ENCODE data around the gene SCN8A. TPM values are rescaled to one million over a fixed set of nuclear protein-coding genes. Genes with fewer than 3 reads are reported as not detected.

SCN8A gene
- total and polyA plus RNA-seq, 12 donors = 0.01 to 1.6 (median 0.35) TPM; not detected in 1

DNA sequence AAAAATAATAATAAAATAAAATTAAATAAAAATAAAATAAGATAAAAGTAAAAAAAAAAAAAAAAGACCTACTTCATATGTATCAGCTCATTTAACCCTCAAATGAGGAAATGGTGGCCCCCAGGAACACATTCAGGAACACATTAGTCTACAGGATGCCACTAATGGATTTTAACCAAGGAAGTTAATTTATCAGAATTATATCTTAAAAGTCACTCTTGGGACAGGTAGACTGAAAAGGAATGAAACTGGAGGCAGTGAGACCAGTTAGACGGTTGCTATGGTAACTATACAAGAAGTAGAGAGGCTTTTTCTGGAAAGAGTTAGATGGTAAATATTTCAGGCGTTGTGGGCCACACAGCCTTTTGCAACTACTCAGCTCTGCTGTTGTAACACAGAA lies 54.9 kb downstream of the SCN8A start:
- WGBS, 2 donors = 94 to 97% methylated on average over 2 of the region's 2 CpGs
- no peaks in the 10 kb centered on the region for H3K36me3 ChIP-seq
- no peak for ATAC-seq

DNA sequence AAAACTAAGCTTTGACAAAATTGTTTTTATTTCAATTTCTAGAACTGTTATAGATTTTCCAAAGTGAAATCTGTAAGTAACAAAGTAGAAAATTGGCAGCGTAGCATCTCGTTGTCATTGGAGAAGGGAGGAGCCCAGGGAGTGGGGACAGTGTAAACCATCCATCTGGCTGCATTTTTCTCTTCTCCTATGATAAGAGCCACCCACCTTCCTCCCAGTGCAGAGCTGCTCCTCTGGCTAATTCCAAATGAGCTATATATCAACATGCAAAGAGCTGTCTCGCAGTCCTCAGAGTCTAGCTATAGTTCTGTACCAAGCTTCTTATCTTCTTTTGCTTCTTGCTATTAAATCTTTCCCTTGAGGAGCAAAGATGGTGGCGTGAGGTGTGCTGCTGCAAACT lies 56.6 kb downstream of the SCN8A start:
- ATAC-seq = no peak
- intact Hi-C loops (cut with DNase I) = no loop called here
- no peaks in the 10 kb centered on the region for H3K36me3 ChIP-seq
- TF ChIP-seq, protein P1, sequence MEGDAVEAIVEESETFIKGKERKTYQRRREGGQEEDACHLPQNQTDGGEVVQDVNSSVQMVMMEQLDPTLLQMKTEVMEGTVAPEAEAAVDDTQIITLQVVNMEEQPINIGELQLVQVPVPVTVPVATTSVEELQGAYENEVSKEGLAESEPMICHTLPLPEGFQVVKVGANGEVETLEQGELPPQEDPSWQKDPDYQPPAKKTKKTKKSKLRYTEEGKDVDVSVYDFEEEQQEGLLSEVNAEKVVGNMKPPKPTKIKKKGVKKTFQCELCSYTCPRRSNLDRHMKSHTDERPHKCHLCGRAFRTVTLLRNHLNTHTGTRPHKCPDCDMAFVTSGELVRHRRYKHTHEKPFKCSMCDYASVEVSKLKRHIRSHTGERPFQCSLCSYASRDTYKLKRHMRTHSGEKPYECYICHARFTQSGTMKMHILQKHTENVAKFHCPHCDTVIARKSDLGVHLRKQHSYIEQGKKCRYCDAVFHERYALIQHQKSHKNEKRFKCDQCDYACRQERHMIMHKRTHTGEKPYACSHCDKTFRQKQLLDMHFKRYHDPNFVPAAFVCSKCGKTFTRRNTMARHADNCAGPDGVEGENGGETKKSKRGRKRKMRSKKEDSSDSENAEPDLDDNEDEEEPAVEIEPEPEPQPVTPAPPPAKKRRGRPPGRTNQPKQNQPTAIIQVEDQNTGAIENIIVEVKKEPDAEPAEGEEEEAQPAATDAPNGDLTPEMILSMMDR (IDR thresholded peaks at IDR 0.05) = no peak
- H3K4me1 ChIP-seq = no peaks in the 10 kb centered on the region
- H3K4me3 ChIP-seq = no peak overlapping the region
- DNase-seq = no peak
- no peaks in the 10 kb centered on the region for H3K27me3 ChIP-seq
- 68 to 71% methylated on average over 4 of the region's 4 CpGs for WGBS, 2 donors
- peaks cover 0 to 23% (median 0%) of the 10 kb centered on the region in 11 donors for H3K9me3 ChIP-seq
- no peak overlapping the region for H3K27ac ChIP-seq

More for the DNA sequence above, 54.9 kb downstream of the SCN8A start:
- Histone ChIP-seq H3K27me3 (peaks cover 0 to 5% (median 0%) of the 10 kb centered on the region in 7 donors), H3K4me1 (no peaks in the 10 kb centered on the region), H3K27ac (no peak overlapping the region), H3K9me3 (peaks cover 0 to 23% (median 0%) of the 10 kb centered on the region in 11 donors), H3K4me3 (no peak overlapping the region)
- TF ChIP-seq, protein P1 (IDR thresholded peaks at IDR 0.05) = no peak
- no peak for DNase-seq
- intact Hi-C loops (cut with DNase I) = no loop called here

DNA sequence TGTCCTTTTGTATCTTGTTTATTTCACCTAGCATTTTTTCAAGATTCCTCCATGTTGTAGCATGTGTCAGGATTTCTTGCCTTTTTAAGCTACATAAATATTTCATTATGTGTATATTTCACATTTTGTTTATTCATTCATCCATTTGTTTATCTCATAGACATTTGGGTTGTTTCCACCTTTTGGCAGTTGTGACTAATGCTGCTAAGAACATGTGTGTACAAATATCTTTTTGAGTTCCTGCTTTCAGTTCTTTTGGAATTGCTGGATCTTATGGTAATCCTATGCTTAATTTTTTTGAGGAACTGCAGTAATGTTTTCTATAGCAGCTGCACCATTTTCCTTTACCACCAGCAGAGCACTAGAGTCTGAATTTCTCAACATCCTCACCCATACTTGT lies 62.4 kb downstream of the SCN8A start:
- no peak overlapping the region for H3K27ac ChIP-seq

DNA sequence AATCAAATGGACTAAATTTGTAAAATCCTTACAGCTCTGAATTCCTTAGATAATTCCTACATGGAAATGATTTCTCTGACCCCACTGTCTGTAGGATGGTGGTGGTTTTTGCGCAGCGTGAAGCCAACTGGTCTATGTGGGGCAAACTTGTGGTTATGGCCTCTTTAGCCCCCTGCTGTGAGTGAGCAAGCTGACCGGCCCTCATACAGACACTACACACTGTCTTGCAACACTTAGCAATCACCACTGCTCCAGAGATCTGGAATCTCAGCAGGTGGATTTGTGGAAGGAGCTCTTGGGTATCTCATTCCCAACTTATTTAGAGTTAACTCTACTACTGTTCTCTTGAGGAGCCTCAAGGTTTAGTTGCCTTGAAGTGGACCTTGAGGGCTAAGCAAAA lies 70.2 kb downstream of the SCN8A start:
- Histone ChIP-seq H3K27me3 (peaks cover 0 to 2% (median 0%) of the 10 kb centered on the region in 7 donors), H3K4me3 (no peak overlapping the region), H3K27ac (no peak overlapping the region), H3K36me3 (no peaks in the 10 kb centered on the region), H3K9me3 (peaks cover 0 to 10% (median 0%) of the 10 kb centered on the region in 11 donors), H3K4me1 (no peaks in the 10 kb centered on the region)
- WGBS, 2 donors = 89 to 95% methylated on average over 3 of the region's 3 CpGs
- DNase-seq (no peak), ATAC-seq (no peak)
- TF ChIP-seq, protein P1 (IDR thresholded peaks at IDR 0.05) = no peak
- intact Hi-C loops (cut with DNase I) = no loop called here

More for the DNA sequence above, 62.4 kb downstream of the SCN8A start:
- Histone ChIP-seq H3K4me1 (no peaks in the 10 kb centered on the region), H3K36me3 (no peaks in the 10 kb centered on the region), H3K27me3 (no peaks in the 10 kb centered on the region), H3K9me3 (peaks cover 0 to 33% (median 2%) of the 10 kb centered on the region in 11 donors), H3K4me3 (no peak overlapping the region)
- ATAC-seq = no peak
- TF ChIP-seq, protein P1 (IDR thresholded peaks at IDR 0.05) = no peak
- intact Hi-C loops (cut with DNase I) = no loop called here
- no peak for DNase-seq

All from heart right ventricle (tissue), 16 donors.